Bronchial epithelial cell (primary cell): ENCODE data around the gene ACR. TPM values are rescaled to one million over a fixed set of nuclear protein-coding genes. Genes with fewer than 3 reads are reported as not detected.
A peak's percentile ranks its signal among the peaks of the same experiment; 100 is the strongest.

Experiments
- DNase-seq: peaks from one replicate; pipeline ENCODE4 v3.0.0-alpha.2; 2010; ENCODE audit warnings: low read depth
- FAIRE-seq: peaks from 2 replicates; lab custom pipeline; 2011; peaks lifted over from hg19 to GRCh38; lab: Jason Lieb, UNC
- H3K27me3 ChIP-seq: 2 replicates; pipeline ENCODE4 v1.5.1; 2011; ENCODE audit warnings: low read length; ENCODE audit not compliant: control insufficient read depth, insufficient read depth
- H3K36me3 ChIP-seq: 2 replicates; pipeline ENCODE4 v1.5.1; 2011; ENCODE audit warnings: low read length; ENCODE audit not compliant: control insufficient read depth, insufficient read depth
- H3K4me3 ChIP-seq: 2 replicates; pipeline ENCODE4 v1.5.1; 2011; ENCODE audit warnings: mild to moderate bottlenecking, low read depth, low read length, control low read depth
- total RNA-seq: library from RNA; depleted of rRNA; stranded (reverse); fragments of >200 nt; gene quantifications from 2 replicates; pipeline ENCODE4 v1.2.1, GENCODE V29; 2014
- TF ChIP-seq, protein P1 (sequence below): IDR thresholded peaks from 2 replicates; pipeline ENCODE4 v1.5.1; 2011; ENCODE audit warnings: mild to moderate bottlenecking, moderate library complexity, low read length, control low read depth, inconsistent platforms; ENCODE audit not compliant: insufficient read depth, severe bottlenecking

Gene ACR
- total RNA-seq, 1 donor from 2014 or later = not detected

- TF ChIP-seq, protein P1, sequence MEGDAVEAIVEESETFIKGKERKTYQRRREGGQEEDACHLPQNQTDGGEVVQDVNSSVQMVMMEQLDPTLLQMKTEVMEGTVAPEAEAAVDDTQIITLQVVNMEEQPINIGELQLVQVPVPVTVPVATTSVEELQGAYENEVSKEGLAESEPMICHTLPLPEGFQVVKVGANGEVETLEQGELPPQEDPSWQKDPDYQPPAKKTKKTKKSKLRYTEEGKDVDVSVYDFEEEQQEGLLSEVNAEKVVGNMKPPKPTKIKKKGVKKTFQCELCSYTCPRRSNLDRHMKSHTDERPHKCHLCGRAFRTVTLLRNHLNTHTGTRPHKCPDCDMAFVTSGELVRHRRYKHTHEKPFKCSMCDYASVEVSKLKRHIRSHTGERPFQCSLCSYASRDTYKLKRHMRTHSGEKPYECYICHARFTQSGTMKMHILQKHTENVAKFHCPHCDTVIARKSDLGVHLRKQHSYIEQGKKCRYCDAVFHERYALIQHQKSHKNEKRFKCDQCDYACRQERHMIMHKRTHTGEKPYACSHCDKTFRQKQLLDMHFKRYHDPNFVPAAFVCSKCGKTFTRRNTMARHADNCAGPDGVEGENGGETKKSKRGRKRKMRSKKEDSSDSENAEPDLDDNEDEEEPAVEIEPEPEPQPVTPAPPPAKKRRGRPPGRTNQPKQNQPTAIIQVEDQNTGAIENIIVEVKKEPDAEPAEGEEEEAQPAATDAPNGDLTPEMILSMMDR = no peak
- DNase-seq = no peak
- no peak overlapping the region for H3K4me3 ChIP-seq
- H3K36me3 ChIP-seq = peaks cover 1% of the 10 kb centered on the region
- no peak for FAIRE-seq
- H3K27me3 ChIP-seq = no peaks in the 10 kb centered on the region
Measured at GRCh38 chr22:50698546-50698945, 39.5 kb upstream of the ACR start.

DNA sequence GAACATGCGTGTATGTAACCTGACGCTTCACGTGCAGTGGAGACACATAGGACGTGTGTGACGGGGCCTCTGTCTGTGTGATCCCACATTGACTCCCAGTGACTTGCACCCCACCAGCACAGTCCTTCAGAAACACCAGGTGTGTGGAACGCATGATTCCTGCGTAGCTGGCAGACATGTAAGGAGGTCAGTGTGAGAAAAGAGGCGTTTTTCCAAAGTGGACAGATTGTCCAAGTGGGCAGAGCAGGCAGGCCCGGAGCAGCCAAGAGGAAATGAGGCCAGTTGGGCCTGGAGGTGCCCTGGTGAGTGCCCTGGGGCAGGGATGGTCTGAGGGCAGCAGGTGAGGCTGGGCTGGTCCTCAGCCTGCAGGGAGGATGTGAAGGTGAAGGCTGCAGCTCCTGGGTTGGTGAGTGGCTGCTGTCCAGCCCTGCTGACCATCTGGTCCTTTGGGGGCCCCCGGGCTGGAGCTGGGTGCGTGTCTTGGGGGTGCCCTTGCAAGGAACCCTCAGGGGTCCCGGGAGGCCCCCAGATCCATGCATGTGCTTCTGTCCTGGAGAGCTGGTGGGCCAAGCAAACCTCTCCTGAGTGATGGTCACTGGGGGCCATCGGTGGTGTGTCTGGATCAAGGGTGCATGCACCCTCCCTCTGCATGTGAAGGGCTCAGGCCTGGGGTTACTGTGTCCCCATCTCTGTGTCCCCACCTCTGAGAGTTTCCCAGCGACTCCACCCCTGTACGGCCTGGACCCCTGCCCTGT lies 38.8 kb upstream of the ACR start:
- no peak overlapping the region for H3K4me3 ChIP-seq
- peaks cover 1% of the 10 kb centered on the region for H3K36me3 ChIP-seq
- TF ChIP-seq, protein P1 = no peak
- FAIRE-seq (peak; percentile 52), DNase-seq (no peak)
- H3K27me3 ChIP-seq = no peaks in the 10 kb centered on the region

DNA sequence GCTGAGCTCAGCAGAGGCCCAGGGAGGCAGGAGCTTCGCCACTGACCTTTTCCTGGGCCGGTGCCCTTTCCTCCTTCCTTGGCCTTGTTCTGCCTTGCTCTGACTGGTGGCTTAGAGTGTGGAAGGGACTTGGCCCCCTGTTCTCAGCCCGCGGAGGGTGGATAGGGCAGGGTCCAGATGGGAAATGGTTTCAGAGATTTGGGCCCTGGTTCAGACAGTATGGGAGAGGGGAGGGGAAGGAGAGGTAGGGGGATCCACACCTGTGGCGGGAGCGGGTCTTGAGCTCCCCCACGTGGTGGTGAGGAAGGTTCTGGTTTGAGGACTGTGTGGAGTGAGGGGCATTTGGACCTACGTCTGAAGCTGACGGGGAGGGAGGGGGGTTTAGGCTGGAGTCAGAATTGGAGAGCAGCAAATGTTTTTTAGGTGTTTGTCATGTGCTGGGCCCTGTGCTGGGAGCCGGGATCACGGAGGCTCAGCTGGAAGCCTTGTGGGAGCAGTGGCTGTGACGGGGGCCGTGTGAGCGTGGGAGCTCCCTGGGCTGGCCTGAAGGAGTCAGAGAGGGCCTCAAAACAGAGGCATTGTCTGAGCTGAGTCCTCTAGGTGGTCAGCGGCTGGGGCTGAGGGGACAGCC lies 38.1 kb upstream of the ACR start:
- TF ChIP-seq, protein P1 = peak; percentile 46
- no peak for DNase-seq
- no peak for FAIRE-seq

DNA sequence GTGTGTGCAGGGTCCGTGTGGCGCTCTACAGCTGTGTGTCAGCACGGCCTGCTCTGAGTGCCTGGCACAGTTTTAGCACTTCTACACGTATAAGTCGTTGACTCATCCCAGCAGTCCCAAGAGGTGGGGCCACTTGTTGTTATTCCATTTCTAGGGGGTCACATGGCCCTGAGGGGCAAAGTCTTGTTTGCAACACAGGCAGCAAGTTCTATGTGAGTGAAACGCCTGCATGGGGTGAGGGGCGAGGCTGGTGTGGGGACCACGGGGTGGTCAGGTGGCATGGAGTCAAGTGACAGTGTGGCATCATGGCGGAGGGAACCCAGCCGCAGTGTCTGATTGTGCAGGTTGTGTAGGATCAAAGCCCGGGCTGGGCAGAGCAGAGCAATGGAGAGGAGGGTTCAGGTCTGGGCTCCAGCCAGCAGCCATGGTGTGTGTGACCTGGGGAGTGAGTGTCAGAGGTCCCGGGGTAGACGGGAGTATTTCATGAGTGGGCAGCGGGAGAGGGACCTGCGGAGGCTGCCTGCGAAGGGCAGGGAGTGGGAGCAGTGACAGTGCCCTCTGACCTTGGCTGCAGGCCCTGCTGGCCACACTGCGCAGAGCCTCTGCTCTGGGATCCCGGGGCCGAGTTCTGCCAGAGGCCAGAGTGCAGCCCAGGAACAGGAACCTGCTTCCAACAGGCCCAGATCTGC lies 37.5 kb upstream of the ACR start:
- DNase-seq (no peak), FAIRE-seq (no peak)
- H3K4me3 ChIP-seq = no peak overlapping the region
- H3K27me3 ChIP-seq = no peaks in the 10 kb centered on the region
- H3K36me3 ChIP-seq = peaks cover 2% of the 10 kb centered on the region
- TF ChIP-seq, protein P1 = no peak

More for the DNA sequence above, 38.1 kb upstream of the ACR start:
- peaks cover 1% of the 10 kb centered on the region for H3K36me3 ChIP-seq
- H3K27me3 ChIP-seq = no peaks in the 10 kb centered on the region
- H3K4me3 ChIP-seq = no peak overlapping the region

- H3K4me3 ChIP-seq = no peak overlapping the region
- TF ChIP-seq, protein P1 = no peak
- no peaks in the 10 kb centered on the region for H3K27me3 ChIP-seq
- H3K36me3 ChIP-seq = peaks cover 2% of the 10 kb centered on the region
- no peak for DNase-seq
- FAIRE-seq = no peak
Measured at GRCh38 chr22:50701076-50701419, 37.0 kb upstream of the ACR start.
